ENCODE results near the gene HMX2.

- no peak for TF ChIP-seq CTCF (IDR thresholded peaks at IDR 0.05)
- no peak for TF ChIP-seq POLR2A (IDR thresholded peaks at IDR 0.05)
Measured at GRCh38 chr10:123140983-123141390, 6.9 kb upstream of the HMX2 start.

Data from right lobe of liver (tissue), 4 donors.